HG03064 (cell line): Measurements from ENCODE around the gene TLR7.

Experiments
- ATAC-seq: cut with Tn5 transposase; IDR thresholded peaks from one replicate; pipeline ENCODE4 v1.9.1; 2021; ENCODE audit warnings: low read depth; ENCODE audit not compliant: unreplicated experiment

The TLR7 gene

DNA sequence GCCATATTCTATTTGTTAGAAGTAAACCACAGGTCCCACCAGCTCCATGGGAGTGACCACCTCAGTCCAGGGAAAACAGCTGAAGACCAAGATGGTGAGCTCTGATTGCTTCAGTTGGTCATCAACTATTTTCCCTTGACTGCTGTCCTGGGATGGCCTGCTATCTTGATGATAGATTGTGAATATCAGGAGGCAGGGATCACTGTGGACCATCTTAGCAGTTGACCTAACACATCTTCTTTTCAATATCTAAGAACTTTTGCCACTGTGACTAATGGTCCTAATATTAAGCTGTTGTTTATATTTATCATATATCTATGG is 55.7 kb downstream of the TLR7 start:
- ATAC-seq = no peak

DNA sequence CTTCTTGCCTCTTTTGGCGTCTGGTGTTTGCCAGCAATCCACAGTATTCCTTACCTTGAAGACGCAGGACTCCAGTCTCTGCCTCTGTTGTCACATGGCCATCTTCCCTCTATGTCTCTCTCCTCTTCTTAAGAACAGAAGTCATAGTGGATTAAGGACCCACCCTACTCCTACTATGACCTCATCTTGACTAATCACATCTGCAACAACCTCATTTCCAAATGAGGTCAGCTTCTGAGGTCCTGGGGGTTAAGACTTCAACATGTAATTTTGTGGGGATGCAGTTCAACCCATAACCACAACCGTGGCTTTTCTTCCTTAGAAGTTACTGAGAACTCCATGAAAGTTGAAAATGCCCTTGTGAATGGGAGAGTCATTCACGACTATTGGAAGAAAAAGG is 62.8 kb downstream of the TLR7 start:
- ATAC-seq = no peak

DNA sequence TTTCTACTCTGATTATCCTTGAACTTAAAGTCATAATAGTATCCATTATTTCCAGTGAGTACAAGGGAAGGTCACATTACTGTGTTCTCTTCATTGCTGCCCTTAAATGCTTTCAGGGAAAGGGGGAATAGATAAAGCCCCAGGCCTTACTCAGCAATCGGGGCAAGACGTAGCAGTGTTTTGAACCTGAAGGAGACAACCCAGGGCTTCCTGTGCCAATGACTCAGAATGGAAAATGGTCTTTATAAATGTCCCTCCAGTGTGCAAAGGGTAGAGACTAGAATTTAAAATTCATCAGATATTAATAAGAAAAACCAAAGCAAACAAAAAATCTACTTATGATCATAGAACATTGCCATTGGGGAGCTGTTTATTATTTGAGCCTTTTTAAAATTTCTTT is 63.3 kb downstream of the TLR7 start:
- no peak for ATAC-seq

DNA sequence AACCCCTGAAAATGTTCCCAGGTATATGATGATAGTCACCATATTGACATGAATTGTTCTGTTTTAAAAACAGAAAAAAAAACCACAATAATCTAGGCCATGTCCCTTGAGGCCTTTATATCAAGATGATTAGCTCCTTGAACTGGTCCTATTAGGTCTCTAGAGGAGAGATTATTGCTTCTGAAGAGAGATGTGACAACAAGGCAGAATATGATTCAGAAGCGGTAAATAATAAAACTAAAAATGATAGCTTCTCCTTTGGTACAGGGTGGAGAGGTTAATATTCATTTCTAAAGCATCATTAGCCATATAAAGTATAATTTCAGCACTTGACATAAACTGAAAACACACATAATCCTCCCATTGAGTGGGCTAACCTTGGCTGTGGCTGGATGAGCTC is 65.4 kb downstream of the TLR7 start:
- no peak for ATAC-seq

DNA sequence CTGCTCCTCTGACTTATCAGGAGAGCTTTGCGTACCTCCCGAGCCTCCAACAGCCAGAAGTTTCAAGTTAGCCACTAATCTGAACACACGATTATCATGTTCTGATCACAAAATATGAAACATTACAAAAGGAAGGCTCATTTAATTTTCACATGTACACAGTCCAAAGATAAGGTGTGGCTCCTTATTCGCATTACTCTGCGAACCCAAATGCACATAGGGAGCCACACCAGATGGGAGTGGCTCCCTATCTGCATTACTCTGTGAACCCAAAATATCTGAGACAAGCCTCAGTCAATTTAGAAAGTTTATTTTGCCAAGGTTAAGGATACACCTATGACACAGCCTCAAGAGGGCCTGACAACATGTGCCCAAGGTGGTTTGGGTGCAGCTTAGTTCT is 68.0 kb downstream of the TLR7 start:
- ATAC-seq = no peak

DNA sequence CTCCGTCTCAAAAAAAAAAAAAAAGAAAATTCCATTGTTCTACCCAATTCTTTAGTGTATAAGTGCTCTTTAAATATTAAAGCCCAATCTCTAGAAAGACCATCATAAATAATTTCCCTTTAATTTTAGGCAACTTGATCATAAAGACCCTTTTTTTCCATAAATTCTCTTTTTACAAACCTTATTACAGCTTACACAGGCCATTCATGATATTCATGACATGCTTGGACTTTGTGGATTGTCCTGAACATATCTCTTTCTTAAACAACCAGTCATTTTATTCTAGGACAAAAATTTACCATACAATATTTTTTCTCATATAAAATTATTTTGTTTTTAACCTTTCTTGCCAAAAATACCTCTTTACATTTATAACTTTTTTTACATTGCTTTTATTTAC is 70.1 kb downstream of the TLR7 start:
- no peak for ATAC-seq
